ENCODE data around the gene FADS1. TPM values are rescaled to one million over a fixed set of nuclear protein-coding genes. Genes with fewer than 3 reads are reported as not detected.

FADS1 gene
- total RNA-seq, 3 donors from 2014 or later: 2.1 to 3.5 (median 3.3) TPM

Other genes starting within 250 kb of the FADS1 start
- under 1 TPM; 0.35 to 0.66 (median 0.38) TPM for gene SYT7, start 235.9 kb downstream of the FADS1 start, total RNA-seq
- under 1 TPM; 0.20 to 0.35 (median 0.21) TPM for gene DAGLA, start 136.6 kb downstream of the FADS1 start, total RNA-seq
- 1 to 10 TPM in 1 of 3 donors, under 1 TPM in 2; 0.08 to 1.1 (median 0.24) TPM for gene MYRF, start 64.4 kb downstream of the FADS1 start, total RNA-seq
- gene TMEM258, start 24.4 kb downstream of the FADS1 start, total RNA-seq: 100 to 1,000 TPM; 139 to 143 (median 142) TPM
- gene FEN1, start 24.1 kb downstream of the FADS1 start, total RNA-seq: 100 to 1,000 TPM in 1 of 3 donors, 10 to 100 TPM in 2; 92.8 to 108 (median 94.2) TPM
- 1 to 10 TPM; 2.5 to 3.6 (median 3.1) TPM for gene FADS2, start 11.3 kb upstream of the FADS1 start, total RNA-seq
- 1 to 10 TPM; 2.6 to 4.1 (median 2.8) TPM for gene FADS3, start 74.5 kb upstream of the FADS1 start, total RNA-seq
- gene RAB3IL1, start 100.6 kb upstream of the FADS1 start, total RNA-seq: 1 to 10 TPM in 1 of 3 donors, under 1 TPM in 1, not detected in 1; 0.15 to 1.4 TPM
- not detected for gene BEST1, start 133.3 kb upstream of the FADS1 start, total RNA-seq
- 100 to 1,000 TPM; 351 to 505 (median 363) TPM for gene FTH1, start 150.6 kb upstream of the FADS1 start, total RNA-seq